HUES48 (cell line): Measurements from ENCODE around the gene CLVS2.

ENCODE experiments used
- H3K27ac ChIP-seq: one replicate; pipeline ENCODE4 v1.7.0; 2013; ENCODE audit warnings: low read depth, low read length, inconsistent platforms
- H3K27me3 ChIP-seq: 2 replicates; pipeline ENCODE4 v1.6.1; 2013; ENCODE audit warnings: mild to moderate bottlenecking, low read length; ENCODE audit not compliant: control insufficient read depth, insufficient read depth
- H3K36me3 ChIP-seq: 2 replicates; pipeline ENCODE4 v1.6.1; 2013; ENCODE audit warnings: low read length; ENCODE audit not compliant: control insufficient read depth, insufficient read depth
- H3K4me1 ChIP-seq: 2 replicates; pipeline ENCODE4 v1.6.1; 2013; ENCODE audit warnings: mild to moderate bottlenecking, low read length; ENCODE audit not compliant: control insufficient read depth, insufficient read depth
- H3K4me3 ChIP-seq: 2 replicates; pipeline ENCODE4 v1.5.1; 2013; ENCODE audit warnings: mild to moderate bottlenecking, low read depth, low read length
- H3K9ac ChIP-seq: 2 replicates; pipeline ENCODE4 v1.6.1; 2013; ENCODE audit warnings: mild to moderate bottlenecking, low read depth, low read length, moderate library complexity
- H3K9me3 ChIP-seq: 2 replicates; pipeline ENCODE4 v1.6.1; 2013; ENCODE audit warnings: low read length; ENCODE audit not compliant: control insufficient read depth, insufficient read depth

The CLVS2 gene

DNA sequence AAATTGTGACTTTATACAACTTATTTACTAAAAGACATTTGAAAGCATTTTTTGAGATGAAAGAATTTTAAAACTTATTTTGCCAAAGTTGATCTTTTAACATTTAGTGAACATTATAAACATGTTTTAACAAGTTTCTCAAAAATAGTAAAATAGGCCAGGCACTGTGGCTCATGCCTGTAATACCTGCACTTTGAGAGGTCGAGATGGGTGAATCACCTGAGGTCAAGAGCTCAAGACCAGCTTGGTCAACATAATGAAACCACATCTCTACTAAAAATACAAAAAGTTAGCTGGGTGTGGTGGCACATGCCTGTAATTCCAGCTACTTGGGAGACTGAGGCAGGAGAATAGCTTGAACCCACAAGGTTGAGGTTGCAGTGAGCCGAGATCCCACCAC, 78.6 kb downstream of the CLVS2 start:
- no peaks in the 10 kb centered on the region for H3K9me3 ChIP-seq
- no peak overlapping the region for H3K27ac ChIP-seq
- no peaks in the 10 kb centered on the region for H3K36me3 ChIP-seq
- H3K4me1 ChIP-seq: no peaks in the 10 kb centered on the region
- no peak overlapping the region for H3K9ac ChIP-seq
- H3K4me3 ChIP-seq: no peak overlapping the region
- H3K27me3 ChIP-seq: no peaks in the 10 kb centered on the region

DNA sequence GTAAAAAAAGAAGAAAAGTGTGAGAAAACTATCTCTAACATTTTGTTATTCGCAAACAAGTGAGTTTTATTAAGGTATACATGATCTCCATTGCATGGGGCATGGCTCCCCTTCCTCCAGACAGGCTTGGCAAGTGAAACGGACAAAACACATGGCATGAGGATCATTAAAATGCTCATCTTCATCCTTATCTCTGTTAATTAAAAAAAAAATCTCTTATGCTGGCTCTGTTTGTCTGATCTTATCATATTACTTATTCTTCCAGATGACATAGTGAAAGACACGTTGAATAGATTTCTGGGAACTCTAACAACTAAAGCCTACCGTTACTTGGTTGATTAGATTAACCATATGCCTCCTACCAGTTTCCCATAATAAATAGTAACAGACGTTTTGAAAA, 89.4 kb downstream of the CLVS2 start:
- H3K27me3 ChIP-seq: no peaks in the 10 kb centered on the region
- no peaks in the 10 kb centered on the region for H3K9me3 ChIP-seq
- H3K4me1 ChIP-seq: no peaks in the 10 kb centered on the region
- H3K36me3 ChIP-seq: no peaks in the 10 kb centered on the region
- H3K27ac ChIP-seq: no peak overlapping the region
- H3K4me3 ChIP-seq: no peak overlapping the region
- no peak overlapping the region for H3K9ac ChIP-seq

DNA sequence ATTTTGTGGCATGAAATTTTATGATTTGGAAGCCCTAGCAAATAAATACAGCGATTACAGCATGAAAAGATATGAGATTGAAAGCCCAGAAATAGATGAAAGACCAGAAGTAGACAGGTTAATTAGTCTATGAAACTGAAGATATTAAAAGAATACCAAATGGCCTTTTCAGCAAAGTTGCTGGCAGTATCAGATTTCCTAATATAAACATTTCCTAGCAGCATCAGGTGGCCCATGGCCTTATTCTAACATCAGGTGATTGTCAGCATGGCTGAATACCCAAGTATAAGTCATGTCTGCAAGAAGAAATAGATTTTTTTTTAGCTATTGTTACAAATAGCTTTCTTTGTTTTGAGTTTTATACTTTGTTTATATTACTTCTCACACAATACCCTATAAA, 93.2 kb downstream of the CLVS2 start:
- Histone ChIP-seq H3K9ac (no peak overlapping the region), H3K4me3 (no peak overlapping the region), H3K9me3 (no peaks in the 10 kb centered on the region), H3K27ac (no peak overlapping the region), H3K4me1 (no peaks in the 10 kb centered on the region), H3K36me3 (no peaks in the 10 kb centered on the region), H3K27me3 (no peaks in the 10 kb centered on the region)

DNA sequence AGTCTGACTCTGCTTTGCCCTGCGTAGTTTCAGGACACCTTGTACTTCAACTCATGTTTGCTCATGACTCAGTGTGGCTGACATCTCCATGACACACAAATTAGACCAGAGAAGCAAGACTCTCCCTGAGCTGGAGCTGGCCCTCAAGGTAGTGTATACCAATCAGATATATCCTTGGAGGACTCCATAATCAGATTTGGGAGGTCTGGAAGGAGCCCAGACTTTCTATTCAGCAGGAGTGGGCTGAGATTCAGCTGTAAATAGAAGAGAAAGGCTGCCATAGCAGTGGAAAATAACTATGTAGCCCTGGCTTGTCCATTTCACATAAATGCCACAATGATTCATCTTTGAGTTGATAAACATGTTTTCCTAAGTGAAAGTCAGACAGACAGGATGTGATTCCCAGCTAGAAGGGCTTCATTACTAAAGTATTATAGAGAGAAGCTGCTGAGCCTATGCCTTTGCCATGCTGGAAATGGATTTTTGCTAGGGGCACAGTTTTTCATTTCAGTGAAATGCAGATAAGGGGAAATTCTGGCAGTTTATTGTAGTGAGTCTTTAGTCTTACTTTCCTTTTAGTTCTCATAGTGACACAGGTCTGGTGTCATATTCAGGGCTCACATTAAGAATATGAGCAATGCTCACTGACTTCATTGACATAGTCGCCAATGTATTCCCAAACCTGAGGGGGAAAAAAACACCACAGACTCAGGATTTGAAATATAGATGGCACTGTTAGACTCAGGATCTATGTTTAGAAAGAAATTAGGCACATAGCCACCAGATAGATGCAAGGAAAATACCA, 95.3 kb downstream of the CLVS2 start:
- H3K27ac ChIP-seq: no peak overlapping the region

DNA sequence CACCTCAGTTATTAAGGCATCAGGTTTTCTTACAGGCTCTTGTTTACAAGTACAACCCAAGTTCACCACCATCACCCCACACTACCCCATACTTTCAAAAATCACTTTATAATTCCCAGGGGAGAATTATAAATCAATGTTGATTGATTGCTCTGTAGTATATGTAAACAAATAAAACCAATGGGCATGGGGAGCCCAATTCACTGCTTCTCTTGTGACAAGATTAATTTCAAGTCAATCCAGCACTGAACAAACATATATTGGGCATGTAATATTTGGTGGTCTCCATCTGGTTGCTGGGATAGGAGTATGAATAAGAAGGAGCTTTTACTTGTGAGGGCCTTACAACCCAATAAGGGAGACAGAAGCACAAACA, 95.8 kb downstream of the CLVS2 start:
- Histone ChIP-seq H3K4me1 (no peaks in the 10 kb centered on the region), H3K9me3 (no peaks in the 10 kb centered on the region), H3K27ac (no peak overlapping the region), H3K36me3 (no peaks in the 10 kb centered on the region), H3K9ac (no peak overlapping the region), H3K27me3 (no peaks in the 10 kb centered on the region), H3K4me3 (no peak overlapping the region)

More for the DNA sequence above, 95.3 kb downstream of the CLVS2 start:
- no peaks in the 10 kb centered on the region for H3K36me3 ChIP-seq
- no peak overlapping the region for H3K9ac ChIP-seq
- no peaks in the 10 kb centered on the region for H3K27me3 ChIP-seq
- no peaks in the 10 kb centered on the region for H3K9me3 ChIP-seq
- H3K4me3 ChIP-seq: no peak overlapping the region
- no peaks in the 10 kb centered on the region for H3K4me1 ChIP-seq

DNA sequence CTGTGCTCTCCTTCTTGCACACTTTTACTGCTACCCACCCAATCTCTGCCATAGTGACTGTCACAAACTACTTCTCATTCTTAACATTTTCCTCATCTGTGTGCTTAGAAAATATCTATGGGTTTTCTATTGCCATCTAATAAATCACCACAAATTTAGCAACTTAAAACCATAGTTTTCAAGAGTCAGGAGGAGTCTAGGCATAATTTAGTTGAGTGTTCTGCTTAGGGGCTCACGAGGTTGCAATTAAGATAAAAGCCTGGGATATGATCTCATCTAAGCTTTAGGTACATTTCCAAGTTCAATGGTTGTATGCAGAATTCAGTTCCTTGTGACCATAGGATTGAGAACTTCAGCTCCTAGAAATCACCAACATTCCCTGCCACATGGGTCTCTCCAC, 98.8 kb downstream of the CLVS2 start:
- no peaks in the 10 kb centered on the region for H3K9me3 ChIP-seq
- H3K4me3 ChIP-seq: no peak overlapping the region
- H3K4me1 ChIP-seq: no peaks in the 10 kb centered on the region
- H3K27ac ChIP-seq: no peak overlapping the region
- H3K27me3 ChIP-seq: no peaks in the 10 kb centered on the region
- H3K36me3 ChIP-seq: no peaks in the 10 kb centered on the region
- H3K9ac ChIP-seq: no peak overlapping the region

DNA sequence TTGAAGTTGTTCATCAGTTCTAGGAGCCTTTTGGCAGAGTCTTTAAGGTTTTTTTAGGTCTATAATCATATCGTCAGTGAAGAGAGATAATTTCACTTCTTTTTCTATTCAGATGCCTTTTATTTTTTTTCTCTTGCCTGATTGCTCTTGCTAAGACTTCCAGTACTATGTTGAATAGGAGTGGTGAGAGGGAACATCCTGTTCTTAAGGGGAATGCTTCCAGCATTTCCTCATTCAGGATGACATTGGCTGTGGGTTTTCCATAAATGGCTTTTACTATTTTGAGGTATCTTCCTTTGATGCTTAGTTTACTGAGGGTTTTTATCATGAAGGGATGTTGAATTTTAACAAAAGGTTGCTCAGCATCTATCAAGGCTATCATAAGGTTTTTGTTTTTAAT, 109.5 kb downstream of the CLVS2 start:
- H3K27me3 ChIP-seq: no peaks in the 10 kb centered on the region
- no peaks in the 10 kb centered on the region for H3K36me3 ChIP-seq
- no peaks in the 10 kb centered on the region for H3K4me1 ChIP-seq
- H3K9ac ChIP-seq: no peak overlapping the region
- no peak overlapping the region for H3K27ac ChIP-seq
- H3K4me3 ChIP-seq: no peak overlapping the region
- no peaks in the 10 kb centered on the region for H3K9me3 ChIP-seq

DNA sequence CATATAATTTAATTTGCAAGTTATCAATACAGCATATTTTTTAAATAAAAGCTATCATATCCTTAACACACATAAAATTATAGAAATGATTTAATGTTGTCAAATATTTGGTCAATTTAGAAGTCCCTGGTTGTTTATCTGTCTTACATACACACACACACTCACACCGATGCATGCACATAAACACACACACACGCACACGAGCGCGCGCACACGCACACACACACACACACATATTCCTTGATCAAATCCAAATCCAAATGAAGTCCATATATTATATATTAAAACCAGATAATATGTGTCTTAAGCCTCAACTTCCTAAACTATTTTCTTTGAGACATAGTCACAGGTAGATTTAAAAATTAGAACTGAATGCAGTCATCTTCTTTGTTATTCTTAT, 120.3 kb downstream of the CLVS2 start:
- H3K27ac ChIP-seq: no peak overlapping the region
- H3K4me1 ChIP-seq: no peaks in the 10 kb centered on the region
- no peaks in the 10 kb centered on the region for H3K9me3 ChIP-seq
- H3K27me3 ChIP-seq: no peaks in the 10 kb centered on the region
- H3K36me3 ChIP-seq: no peaks in the 10 kb centered on the region
- no peak overlapping the region for H3K4me3 ChIP-seq
- no peak overlapping the region for H3K9ac ChIP-seq

DNA sequence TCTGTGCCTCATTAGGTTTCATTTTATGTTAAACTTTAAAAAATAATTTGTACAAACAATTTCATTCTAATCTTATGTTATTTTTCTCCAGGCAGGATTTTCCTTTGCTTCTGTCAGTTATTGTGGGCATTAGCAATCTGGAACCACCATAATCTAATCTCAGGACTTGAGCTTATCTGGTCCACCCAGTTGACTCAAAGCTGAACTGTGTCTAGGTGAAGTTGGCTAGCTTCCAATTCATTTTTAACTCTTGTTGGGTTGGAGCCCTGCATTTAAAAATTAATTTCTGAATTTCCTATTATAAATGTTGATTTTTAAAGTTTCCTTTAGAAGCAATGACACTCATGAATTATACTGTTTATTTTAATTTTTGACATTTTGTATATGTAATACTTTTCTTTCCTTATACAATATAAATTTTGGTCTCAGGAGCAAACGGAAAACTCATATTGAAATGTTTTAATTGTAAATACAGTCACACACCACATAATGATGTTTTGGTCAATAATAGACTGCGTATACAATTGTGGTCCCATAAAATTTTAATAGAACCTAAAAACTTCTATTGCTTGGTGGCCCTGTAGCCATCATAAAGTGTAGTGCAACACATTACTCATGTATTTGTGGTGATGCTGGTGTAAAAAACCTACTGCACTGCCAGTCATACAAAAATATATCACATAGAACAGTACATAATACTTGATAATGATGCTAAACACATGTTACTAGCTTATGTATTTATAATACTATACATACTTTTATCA, 121.3 kb downstream of the CLVS2 start:
- H3K36me3 ChIP-seq: no peaks in the 10 kb centered on the region
- no peak overlapping the region for H3K9ac ChIP-seq
- no peaks in the 10 kb centered on the region for H3K27me3 ChIP-seq
- no peaks in the 10 kb centered on the region for H3K9me3 ChIP-seq
- no peaks in the 10 kb centered on the region for H3K4me1 ChIP-seq
- no peak overlapping the region for H3K27ac ChIP-seq
- no peak overlapping the region for H3K4me3 ChIP-seq

DNA sequence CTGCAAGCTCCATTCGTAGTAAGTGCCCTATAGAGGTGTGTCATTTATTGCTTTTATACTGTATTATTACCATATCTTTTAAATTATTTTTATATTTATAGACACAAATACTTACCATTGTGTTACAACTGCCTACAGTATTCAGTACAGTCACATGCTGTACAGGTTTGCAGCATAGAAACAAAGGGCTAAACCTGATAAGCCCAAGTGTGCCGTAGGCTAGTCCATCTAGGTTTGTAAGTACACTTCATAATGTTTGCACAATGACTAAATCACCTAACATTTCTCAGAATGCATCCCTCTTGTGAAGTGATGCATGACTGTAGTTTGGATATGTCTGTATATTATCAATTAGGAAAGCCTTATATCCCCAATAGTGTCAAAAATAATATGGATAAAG, 122.8 kb downstream of the CLVS2 start:
- Histone ChIP-seq H3K4me3 (no peak overlapping the region), H3K9me3 (no peaks in the 10 kb centered on the region), H3K27me3 (no peaks in the 10 kb centered on the region), H3K27ac (no peak overlapping the region), H3K9ac (no peak overlapping the region), H3K4me1 (no peaks in the 10 kb centered on the region), H3K36me3 (no peaks in the 10 kb centered on the region)
